ENCODE results near the gene WDR36.
"Not testable (repeated sequence)": the region's sequence is repeated elsewhere in the genome, so short reads cannot be mapped to it uniquely, and the experiment has no call there.

WDR36 gene

DNA sequence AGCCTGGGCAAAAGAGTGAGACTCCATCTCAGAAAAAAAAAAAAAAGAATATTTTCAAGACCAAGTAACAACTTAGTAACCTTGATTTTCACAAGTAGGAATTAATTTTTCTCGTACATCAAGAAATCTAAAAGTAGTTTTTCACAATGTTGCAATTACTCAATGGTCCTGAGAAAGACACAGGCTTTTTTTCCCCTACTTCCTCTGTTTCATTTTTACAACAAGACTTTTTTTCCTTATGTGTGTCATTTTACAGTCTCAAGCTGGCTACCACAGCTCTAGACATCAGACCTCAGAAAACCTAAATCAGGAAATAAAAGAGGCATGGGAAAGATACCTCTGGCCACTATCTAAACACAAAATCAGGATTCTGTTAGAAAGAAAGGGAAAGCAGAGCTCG lies 45.9 kb downstream of the WDR36 start:
- no peak for DNase-seq (ENCODE audit: low spot score)

- DNase-seq (ENCODE audit: low spot score) = not testable (repeated sequence)
These were observed 49.3 kb downstream of the WDR36 start for GRCh38 chr5:111141471-111141870.

DNA sequence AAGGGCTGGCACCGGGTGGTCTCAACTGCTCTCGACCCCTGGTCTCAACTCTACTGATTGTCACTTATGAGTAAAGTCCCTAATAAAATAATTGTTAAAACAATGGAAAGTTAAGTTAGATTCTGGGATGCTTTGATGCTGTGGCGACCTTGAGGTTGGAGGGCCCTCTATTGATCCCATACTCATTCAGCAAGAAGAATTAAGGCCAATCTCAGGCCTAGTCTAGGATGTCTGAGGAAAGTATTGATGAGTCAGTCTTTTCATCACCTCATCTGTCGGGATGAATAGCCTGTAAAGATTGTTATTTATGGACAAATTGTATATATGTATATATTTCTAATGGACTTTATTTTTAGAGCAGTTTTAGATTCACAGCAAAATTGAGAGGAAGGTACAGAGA lies 50.8 kb downstream of the WDR36 start:
- DNase-seq (ENCODE audit: low spot score) = no peak

- peak; percentile 47 for DNase-seq (ENCODE audit: low spot score)
These were observed 51.8 kb downstream of the WDR36 start for GRCh38 chr5:111143910-111144309.

DNA sequence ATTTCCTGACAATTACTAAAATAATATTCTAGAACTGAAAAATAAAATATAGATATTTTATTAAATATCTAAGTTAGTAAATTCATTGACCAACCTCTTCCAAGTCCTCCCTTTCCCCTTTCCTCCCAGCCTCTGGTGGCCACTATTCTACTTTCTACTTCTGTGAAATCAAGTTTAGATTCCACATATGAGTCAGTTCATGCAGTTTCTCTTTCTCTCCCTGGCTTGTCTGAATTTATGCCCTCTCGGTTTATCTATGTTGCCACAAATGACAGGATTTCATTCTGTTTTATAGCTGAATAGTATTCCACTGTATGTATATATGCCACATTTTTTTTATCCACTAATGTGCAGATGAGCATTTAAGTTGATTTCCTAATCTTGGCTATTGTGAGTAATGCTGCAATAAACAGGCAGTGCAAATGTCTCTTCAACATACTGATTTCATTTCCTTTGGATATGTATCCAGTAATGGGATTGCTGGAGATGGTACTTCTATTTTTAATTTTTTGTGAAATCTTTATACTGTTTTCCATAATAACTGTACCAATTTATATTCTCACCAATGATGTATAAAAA lies 52.3 kb downstream of the WDR36 start:
- no peak for DNase-seq (ENCODE audit: low spot score)

DNA sequence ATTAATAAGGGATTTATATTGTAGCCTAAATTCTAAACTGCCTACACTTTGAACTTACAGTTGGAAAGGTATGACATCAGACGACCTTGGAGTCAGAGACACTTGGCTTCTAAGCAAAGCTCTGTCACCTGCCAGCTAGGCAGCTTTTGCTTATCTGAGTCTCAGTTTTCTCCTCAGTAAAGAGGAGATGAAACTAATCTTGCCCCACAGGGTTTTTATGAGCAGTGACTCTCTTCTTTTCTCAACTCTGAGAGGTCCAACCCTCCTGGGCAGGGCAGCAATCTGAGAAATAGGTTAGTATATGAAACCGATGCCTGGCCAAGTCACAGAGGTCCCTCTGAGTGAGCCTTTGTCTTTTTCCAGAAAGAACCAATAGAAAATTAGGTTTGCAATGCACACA lies 53.9 kb downstream of the WDR36 start:
- no peak for DNase-seq (ENCODE audit: low spot score)

- DNase-seq (ENCODE audit: low spot score) = no peak
These were observed 55.4 kb downstream of the WDR36 start for GRCh38 chr5:111147502-111147901.

DNA sequence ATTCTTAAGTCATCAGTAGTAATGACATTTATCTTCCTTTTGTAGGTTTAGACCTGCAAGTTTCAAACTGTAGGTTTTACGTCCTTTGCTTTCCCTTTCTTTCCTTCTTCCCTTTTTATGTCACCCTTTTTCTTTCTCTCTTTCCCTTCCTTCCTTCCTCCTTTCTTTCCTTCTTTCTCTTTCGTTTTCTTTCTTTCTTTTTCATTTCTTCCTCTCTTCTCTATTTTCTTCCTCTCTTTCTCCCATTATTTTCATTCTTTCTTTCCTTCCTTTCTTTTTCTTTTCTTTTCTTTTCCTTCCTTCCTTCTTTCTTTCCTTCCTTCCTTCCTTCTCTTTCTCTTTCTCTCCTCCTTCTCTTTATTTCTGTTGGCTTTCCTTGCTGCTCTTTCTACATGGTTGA lies 59.9 kb downstream of the WDR36 start:
- no peak for DNase-seq (ENCODE audit: low spot score)

DNA sequence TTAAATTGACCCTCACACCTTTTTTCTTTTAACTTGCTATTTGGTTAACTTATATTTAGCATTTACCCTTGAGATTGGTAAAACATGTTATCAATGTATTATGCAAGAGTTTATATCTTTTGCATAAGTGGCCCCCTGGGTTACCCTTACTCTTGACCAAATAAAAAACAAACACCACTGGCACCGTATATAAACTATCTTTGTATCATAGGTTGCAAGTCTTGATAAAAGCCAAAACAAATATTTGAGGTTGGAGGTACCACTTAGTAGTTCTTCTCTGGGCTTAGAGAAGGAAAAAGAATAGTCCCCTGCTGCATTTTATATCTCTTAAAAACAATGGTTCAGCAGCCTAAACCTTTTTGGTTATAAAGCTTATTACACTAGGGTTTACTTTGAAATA lies 61.3 kb downstream of the WDR36 start:
- no peak for DNase-seq (ENCODE audit: low spot score)

DNA sequence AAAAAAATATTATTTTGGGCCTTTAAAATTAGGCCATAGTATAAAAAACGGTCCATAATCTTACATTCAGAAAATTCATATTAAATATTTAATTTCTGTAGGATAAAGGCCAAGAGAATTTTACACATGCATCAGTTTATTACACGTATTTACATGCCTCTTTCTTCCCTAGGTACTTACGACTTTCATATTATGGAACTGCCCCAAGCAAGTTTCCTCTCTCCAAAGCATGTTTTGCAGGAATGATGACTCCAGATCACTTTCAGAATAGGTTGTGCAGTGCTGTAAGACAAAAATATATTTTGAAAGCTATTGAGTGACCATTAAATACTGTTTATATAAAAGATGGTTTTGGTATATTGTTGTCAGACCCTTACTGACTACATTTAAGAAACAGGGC lies 61.8 kb downstream of the WDR36 start:
- no peak for DNase-seq (ENCODE audit: low spot score)

GRCh38 chr5:111158105-111158744 lies 66.1 kb downstream of the WDR36 start:
- DNase-seq (ENCODE audit: low spot score) = peak; percentile 54

- DNase-seq (ENCODE audit: low spot score) = no peak
These were observed 67.7 kb downstream of the WDR36 start for GRCh38 chr5:111159845-111160244.

GRCh38 chr5:111163000-111163399 lies 70.9 kb downstream of the WDR36 start:
- DNase-seq (ENCODE audit: low spot score) = no peak

DNA sequence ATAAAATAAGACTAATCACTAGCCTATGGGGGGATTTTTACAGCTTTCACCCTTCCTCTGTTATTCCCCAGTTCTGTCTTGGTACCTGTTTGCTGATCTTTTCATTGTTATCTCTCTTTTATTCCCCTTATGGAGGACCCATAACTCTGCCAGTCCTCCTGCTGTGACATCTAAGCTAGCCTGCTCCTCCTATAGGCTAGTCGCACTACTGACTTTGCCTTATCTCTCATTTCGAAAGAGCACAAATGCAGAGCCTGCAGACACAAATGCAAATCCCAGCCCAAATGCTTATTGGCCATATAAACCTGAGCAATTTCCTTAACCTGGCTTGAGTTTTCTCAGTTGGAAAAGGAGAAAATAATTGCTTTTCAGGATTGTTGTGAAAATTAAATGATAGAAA lies 72.9 kb downstream of the WDR36 start:
- DNase-seq (ENCODE audit: low spot score) = no peak

GRCh38 chr5:111167551-111167950 lies 75.4 kb downstream of the WDR36 start:
- no peak for DNase-seq (ENCODE audit: low spot score)

- DNase-seq (ENCODE audit: low spot score) = no peak
These were observed 76.5 kb downstream of the WDR36 start for GRCh38 chr5:111168608-111169007.

- DNase-seq (ENCODE audit: low spot score) = no peak
These were observed 77.1 kb downstream of the WDR36 start for GRCh38 chr5:111169269-111169668.

DNA sequence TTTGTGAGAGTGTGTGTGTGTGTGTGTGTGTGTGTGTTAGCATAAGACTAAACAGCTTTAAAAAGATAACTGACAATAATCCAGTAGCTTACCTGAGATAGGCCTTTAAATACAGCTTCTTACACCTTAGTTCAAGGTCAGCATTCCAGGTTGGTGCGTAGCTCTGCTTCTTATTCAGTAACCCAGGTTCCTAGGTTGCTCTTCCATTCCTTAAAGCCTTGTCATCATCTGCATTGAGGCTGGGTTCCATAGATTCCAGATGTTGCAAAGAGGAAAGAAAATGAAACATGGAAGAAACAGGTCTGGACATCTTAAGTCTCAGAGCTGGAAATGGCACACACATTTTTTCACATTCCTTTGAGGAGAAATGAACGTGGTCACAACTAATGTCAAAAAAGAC lies 78.1 kb downstream of the WDR36 start:
- no peak for DNase-seq (ENCODE audit: low spot score)

DNA sequence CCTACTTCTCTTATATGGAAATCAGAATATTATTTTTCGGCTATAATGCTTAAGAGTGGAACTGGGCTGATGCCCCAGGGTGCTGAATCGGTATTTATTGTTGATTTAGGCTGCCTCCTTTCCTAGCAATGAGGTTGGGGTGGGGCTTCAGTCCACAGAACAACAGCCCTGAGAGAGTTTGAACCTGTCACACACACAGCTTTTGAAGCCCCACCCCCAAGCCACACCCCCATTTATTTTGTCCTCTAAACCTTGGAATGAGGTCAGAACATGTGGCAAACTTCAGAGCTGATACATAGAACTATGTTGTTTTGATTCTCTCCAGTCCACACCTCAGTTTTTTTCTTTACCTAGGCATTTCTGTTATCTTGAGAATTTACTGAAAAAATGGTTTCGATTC lies 80.4 kb downstream of the WDR36 start:
- DNase-seq (ENCODE audit: low spot score) = no peak

DNA sequence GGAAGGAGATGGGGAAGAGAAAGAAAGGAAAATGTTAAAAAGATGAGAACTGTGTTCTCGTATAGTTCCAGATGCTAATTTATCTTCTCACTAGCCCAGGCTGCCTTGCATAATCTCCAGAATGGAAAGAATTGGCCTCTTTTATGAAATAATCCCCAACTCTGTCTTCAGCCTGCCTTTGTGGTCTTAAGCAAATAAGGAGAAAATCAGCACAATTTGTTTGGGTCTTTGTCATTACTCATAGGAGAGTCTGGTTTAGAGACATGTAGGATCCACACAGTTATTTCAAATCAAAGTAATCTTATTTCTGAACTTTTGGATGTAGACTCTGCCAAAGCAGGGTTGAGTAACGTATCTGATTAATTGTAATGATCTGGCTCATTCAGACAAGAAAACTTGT lies 81.3 kb downstream of the WDR36 start:
- DNase-seq (ENCODE audit: low spot score) = no peak

All from AG08396 (cell line).